Neural cell (in vitro differentiated cells): Measurements from ENCODE around the gene TBC1D24.

Experiments used
- EP300 ChIP-seq: fragments of 450-650 bp; conservative IDR thresholded peaks from 2 replicates; pipeline ENCODE4 v1.6.1; 2014; ENCODE audit warnings: antibody characterized with exemption, mild to moderate bottlenecking, moderate library complexity; ENCODE audit not compliant: poor library complexity, severe bottlenecking
- EZH2 ChIP-seq: fragments of 200-600, 300-800 bp; shearing (Covaris generic), sonication (generic); IDR thresholded peaks from 2 replicates; pipeline ENCODE4 v1.6.1; 2014; ENCODE audit warnings: antibody characterized with exemption, low read length, borderline replicate concordance, mild to moderate bottlenecking; ENCODE audit not compliant: insufficient read depth, poor library complexity, severe bottlenecking
- MXI1 ChIP-seq: fragments of 450-650 bp; conservative IDR thresholded peaks from 2 replicates; pipeline ENCODE4 v1.6.1; 2014; ENCODE audit warnings: antibody characterized with exemption, mild to moderate bottlenecking; ENCODE audit not compliant: poor library complexity, severe bottlenecking
- POLR2AphosphoS5 ChIP-seq: IDR thresholded peaks from 2 replicates; pipeline ENCODE4 v1.6.1; 2012
- RAD21 ChIP-seq: fragments of 450-650 bp; conservative IDR thresholded peaks from 2 replicates; pipeline ENCODE4 v1.6.1; 2014; ENCODE audit warnings: antibody characterized with exemption, mild to moderate bottlenecking, moderate library complexity
- TF ChIP-seq, protein P1 (sequence below): IDR thresholded peaks from 2 replicates; pipeline ENCODE4 v1.6.1; 2012; ENCODE audit warnings: borderline replicate concordance
- TF ChIP-seq, protein P2 (sequence below): fragments of 450-650 bp; IDR thresholded peaks from 2 replicates; pipeline ENCODE4 v1.5.1; 2014; ENCODE audit warnings: antibody characterized with exemption, mild to moderate bottlenecking, moderate library complexity; ENCODE audit not compliant: poor library complexity, severe bottlenecking

DNA sequence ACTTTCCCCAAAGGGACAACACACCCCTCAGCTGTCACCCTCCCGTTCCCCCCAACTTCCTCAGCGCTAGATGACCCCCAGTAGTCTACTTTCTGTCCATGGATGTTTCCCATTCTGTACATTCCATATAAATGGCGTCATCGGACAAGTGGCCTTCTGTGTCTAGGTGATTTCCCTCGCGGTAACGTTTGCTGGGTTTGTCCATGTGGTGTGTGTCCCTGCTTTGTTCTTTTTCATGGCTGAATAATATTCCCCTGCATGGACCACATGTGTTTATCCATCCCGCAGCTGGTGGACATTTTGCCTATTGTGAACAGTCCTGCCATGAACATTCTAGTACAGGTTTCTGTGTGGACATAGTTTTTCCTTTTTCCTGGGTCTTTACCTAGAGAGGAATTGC, 22.3 kb upstream of the TBC1D24 start:
- TF ChIP-seq, protein P1, sequence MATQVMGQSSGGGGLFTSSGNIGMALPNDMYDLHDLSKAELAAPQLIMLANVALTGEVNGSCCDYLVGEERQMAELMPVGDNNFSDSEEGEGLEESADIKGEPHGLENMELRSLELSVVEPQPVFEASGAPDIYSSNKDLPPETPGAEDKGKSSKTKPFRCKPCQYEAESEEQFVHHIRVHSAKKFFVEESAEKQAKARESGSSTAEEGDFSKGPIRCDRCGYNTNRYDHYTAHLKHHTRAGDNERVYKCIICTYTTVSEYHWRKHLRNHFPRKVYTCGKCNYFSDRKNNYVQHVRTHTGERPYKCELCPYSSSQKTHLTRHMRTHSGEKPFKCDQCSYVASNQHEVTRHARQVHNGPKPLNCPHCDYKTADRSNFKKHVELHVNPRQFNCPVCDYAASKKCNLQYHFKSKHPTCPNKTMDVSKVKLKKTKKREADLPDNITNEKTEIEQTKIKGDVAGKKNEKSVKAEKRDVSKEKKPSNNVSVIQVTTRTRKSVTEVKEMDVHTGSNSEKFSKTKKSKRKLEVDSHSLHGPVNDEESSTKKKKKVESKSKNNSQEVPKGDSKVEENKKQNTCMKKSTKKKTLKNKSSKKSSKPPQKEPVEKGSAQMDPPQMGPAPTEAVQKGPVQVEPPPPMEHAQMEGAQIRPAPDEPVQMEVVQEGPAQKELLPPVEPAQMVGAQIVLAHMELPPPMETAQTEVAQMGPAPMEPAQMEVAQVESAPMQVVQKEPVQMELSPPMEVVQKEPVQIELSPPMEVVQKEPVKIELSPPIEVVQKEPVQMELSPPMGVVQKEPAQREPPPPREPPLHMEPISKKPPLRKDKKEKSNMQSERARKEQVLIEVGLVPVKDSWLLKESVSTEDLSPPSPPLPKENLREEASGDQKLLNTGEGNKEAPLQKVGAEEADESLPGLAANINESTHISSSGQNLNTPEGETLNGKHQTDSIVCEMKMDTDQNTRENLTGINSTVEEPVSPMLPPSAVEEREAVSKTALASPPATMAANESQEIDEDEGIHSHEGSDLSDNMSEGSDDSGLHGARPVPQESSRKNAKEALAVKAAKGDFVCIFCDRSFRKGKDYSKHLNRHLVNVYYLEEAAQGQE: no peak
- TF ChIP-seq, protein P2, sequence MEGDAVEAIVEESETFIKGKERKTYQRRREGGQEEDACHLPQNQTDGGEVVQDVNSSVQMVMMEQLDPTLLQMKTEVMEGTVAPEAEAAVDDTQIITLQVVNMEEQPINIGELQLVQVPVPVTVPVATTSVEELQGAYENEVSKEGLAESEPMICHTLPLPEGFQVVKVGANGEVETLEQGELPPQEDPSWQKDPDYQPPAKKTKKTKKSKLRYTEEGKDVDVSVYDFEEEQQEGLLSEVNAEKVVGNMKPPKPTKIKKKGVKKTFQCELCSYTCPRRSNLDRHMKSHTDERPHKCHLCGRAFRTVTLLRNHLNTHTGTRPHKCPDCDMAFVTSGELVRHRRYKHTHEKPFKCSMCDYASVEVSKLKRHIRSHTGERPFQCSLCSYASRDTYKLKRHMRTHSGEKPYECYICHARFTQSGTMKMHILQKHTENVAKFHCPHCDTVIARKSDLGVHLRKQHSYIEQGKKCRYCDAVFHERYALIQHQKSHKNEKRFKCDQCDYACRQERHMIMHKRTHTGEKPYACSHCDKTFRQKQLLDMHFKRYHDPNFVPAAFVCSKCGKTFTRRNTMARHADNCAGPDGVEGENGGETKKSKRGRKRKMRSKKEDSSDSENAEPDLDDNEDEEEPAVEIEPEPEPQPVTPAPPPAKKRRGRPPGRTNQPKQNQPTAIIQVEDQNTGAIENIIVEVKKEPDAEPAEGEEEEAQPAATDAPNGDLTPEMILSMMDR: no peak
- TF ChIP-seq RAD21: no peak
- TF ChIP-seq EP300: no peak
- no peak for TF ChIP-seq EZH2
- no peak for TF ChIP-seq MXI1
- TF ChIP-seq POLR2AphosphoS5: no peak
